HCT116 (cell line): ENCODE measurements around the gene LMCD1.

Source experiments
- CTCF ChIP-seq, 3 experiments: fragments of 200-600 bp in 1 of 3; sonication (generic) in 1 of 3; IDR thresholded peaks in 2 of 3; conservative IDR thresholded peaks in 1 of 3; 2 replicates each; pipeline ENCODE4 v1.5.1; 2012 to 2017; ENCODE audit warnings: low read depth in 2 of 3, low read length in 2 of 3, antibody characterized with exemption in 1 of 3, borderline replicate concordance in 1 of 3, control low read depth in 1 of 3, mild to moderate bottlenecking in 1 of 3, mixed read lengths in 1 of 3, mixed run types in 1 of 3, moderate library complexity in 1 of 3; ENCODE audit not compliant: insufficient read depth in 1 of 3
- EZH2 ChIP-seq: fragments of 200-600 bp; sonication (generic); IDR thresholded peaks from 2 replicates; pipeline ENCODE4 v1.6.1; 2017; ENCODE audit warnings: antibody characterized with exemption, mixed run types
- EZH2phosphoT487 ChIP-seq: fragments of 200-600 bp; IDR thresholded peaks from 2 replicates; pipeline ENCODE4 v1.6.1; 2018; ENCODE audit warnings: antibody characterized with exemption, borderline replicate concordance
- RAD21 ChIP-seq: IDR thresholded peaks from 2 replicates; pipeline ENCODE4 v1.6.1; 2012; ENCODE audit warnings: low read depth, mild to moderate bottlenecking
- SIN3A ChIP-seq: IDR thresholded peaks from 2 replicates; pipeline ENCODE4 v1.6.1; 2012; ENCODE audit warnings: low read depth
- YY1 ChIP-seq: IDR thresholded peaks from 2 replicates; pipeline ENCODE4 v1.6.1; 2011; ENCODE audit warnings: low read length, low read depth, moderate library complexity, mild to moderate bottlenecking; ENCODE audit not compliant: insufficient replicate concordance; ENCODE audit errors: extremely low read depth

GRCh38 chr3:8595695-8596115 is 94.1 kb downstream of the LMCD1 start:
- TF ChIP-seq EZH2phosphoT487 (no peak), CTCF (IDR thresholded peaks at IDR 0.05 in 2 of 3, conservative IDR thresholded peaks at IDR 0.05 in 1 of 3; ENCODE audit: borderline replicate concordance in 1 of 3, insufficient read depth in 1 of 3, low read depth in 2 of 3, low read length in 2 of 3) (no peak), EZH2 (no peak), RAD21 (no peak), SIN3A (no peak), YY1 (no peak)
